ENCODE data around the gene IL17A. TPM values are rescaled to one million over a fixed set of nuclear protein-coding genes. Genes with fewer than 3 reads are reported as not detected.

The IL17A gene
- not detected in 3 replicates for total RNA-seq
- long read RNA-seq, result 0 reads

DNA sequence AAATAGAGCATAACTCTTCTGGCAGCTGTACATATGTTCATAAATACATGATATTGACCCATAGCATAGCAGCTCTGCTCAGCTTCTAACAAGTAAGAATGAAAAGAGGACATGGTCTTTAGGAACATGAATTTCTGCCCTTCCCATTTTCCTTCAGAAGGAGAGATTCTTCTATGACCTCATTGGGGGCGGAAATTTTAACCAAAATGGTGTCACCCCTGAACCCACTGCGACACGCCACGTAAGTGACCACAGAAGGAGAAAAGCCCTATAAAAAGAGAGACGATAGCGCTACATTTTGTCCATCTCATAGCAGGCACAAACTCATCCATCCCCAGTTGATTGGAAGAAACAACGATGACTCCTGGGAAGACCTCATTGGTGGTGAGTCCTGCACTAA is at the start of gene IL17A:
IL17A (plus strand) TSS at position 301 of the 400 bp plus-strand sequence; CDS start at position 358, 57 bp downstream.
- H3K9me3 Mint-ChIP-seq (ENCODE audit: low read depth), result no peaks in the 10 kb centered on the region
- no peaks in the 10 kb centered on the region for H3K36me3 Mint-ChIP-seq (ENCODE audit: low read depth)
- no peak for DNase-seq (ENCODE audit: low spot score)

DNA sequence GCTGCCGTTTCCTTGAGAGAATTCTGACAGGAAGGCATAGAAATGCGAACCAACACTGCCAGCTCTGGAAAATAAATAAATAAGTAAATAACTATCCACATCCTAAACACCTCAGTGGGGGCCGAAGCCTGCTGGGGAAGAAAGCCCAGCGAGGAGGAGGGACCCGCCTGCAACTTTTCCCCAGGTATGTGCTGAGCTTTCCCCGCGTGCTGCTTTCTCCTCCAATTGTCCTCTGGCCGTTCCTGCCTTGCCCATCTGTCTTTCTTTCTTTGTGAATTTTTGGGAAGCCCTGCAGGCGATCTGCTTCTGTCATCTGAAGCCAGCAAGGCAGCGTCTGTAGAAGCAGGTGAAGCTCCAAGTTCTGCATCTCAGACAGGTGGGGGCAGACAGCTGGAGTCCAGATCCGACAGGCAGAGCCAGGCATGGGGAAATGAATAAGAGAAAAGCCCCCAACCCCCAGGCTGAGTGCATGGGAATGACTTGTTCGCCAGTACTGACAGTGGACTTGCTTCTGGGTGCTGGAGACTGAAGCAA is 49.2 kb upstream of the IL17A start:
- no peaks in the 10 kb centered on the region for H3K36me3 Mint-ChIP-seq (ENCODE audit: low read depth)
- H3K27ac Mint-ChIP-seq (ENCODE audit: unreplicated experiment), result no peak overlapping the region
- H3K27me3 Mint-ChIP-seq (ENCODE audit: low read depth), result peaks cover 54% of the 10 kb centered on the region
- peaks cover 8% of the 10 kb centered on the region for H3K4me1 Mint-ChIP-seq (ENCODE audit: low read depth)
- TF ChIP-seq, protein P1, sequence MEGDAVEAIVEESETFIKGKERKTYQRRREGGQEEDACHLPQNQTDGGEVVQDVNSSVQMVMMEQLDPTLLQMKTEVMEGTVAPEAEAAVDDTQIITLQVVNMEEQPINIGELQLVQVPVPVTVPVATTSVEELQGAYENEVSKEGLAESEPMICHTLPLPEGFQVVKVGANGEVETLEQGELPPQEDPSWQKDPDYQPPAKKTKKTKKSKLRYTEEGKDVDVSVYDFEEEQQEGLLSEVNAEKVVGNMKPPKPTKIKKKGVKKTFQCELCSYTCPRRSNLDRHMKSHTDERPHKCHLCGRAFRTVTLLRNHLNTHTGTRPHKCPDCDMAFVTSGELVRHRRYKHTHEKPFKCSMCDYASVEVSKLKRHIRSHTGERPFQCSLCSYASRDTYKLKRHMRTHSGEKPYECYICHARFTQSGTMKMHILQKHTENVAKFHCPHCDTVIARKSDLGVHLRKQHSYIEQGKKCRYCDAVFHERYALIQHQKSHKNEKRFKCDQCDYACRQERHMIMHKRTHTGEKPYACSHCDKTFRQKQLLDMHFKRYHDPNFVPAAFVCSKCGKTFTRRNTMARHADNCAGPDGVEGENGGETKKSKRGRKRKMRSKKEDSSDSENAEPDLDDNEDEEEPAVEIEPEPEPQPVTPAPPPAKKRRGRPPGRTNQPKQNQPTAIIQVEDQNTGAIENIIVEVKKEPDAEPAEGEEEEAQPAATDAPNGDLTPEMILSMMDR (IDR thresholded peaks at IDR 0.05), result no peak
- no peak for DNase-seq (ENCODE audit: low spot score)
- H3K4me3 Mint-ChIP-seq (ENCODE audit: unreplicated experiment), result no peak overlapping the region
- no peaks in the 10 kb centered on the region for H3K9me3 Mint-ChIP-seq (ENCODE audit: low read depth)

More for the DNA sequence above, at the start of gene IL17A:
- H3K27me3 Mint-ChIP-seq (ENCODE audit: low read depth), result peaks cover 31% of the 10 kb centered on the region
- H3K4me3 Mint-ChIP-seq (ENCODE audit: unreplicated experiment), result no peak within 1 kb of the TSS
- TF ChIP-seq, protein P1 (IDR thresholded peaks at IDR 0.05), result no peak
- H3K27ac Mint-ChIP-seq (ENCODE audit: unreplicated experiment), result no peak within 1 kb of the TSS
- H3K4me1 Mint-ChIP-seq (ENCODE audit: low read depth), result no peaks in the 10 kb centered on the region

DNA sequence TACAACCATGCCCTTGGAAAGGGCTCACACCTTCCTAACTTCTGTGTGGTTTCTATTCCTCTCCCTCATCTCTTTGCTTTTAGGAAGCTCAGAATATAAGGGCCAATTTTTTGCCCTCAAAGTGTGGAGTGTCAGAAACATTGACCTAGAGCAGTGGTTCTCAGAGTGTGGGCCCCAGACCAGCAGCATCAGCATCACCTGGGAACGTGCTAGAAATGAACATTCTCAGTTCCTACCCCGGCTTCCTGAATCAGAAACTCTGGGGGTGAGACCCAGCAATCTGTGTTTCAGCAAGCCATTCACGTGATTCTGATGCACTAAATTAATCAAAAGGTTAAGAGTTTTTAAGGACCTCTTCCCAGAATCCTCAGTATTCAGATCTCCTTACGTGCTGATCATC is 47.9 kb upstream of the IL17A start:
- Mint-ChIP-seq H3K36me3 (ENCODE audit: low read depth) (no peaks in the 10 kb centered on the region), H3K27me3 (ENCODE audit: low read depth) (peaks cover 56% of the 10 kb centered on the region), H3K4me3 (ENCODE audit: unreplicated experiment) (no peak overlapping the region), H3K27ac (ENCODE audit: unreplicated experiment) (no peak overlapping the region), H3K4me1 (ENCODE audit: low read depth) (peaks cover 8% of the 10 kb centered on the region), H3K9me3 (ENCODE audit: low read depth) (no peaks in the 10 kb centered on the region)
- TF ChIP-seq, protein P1 (IDR thresholded peaks at IDR 0.05), result no peak
- DNase-seq (ENCODE audit: low spot score), result no peak

DNA sequence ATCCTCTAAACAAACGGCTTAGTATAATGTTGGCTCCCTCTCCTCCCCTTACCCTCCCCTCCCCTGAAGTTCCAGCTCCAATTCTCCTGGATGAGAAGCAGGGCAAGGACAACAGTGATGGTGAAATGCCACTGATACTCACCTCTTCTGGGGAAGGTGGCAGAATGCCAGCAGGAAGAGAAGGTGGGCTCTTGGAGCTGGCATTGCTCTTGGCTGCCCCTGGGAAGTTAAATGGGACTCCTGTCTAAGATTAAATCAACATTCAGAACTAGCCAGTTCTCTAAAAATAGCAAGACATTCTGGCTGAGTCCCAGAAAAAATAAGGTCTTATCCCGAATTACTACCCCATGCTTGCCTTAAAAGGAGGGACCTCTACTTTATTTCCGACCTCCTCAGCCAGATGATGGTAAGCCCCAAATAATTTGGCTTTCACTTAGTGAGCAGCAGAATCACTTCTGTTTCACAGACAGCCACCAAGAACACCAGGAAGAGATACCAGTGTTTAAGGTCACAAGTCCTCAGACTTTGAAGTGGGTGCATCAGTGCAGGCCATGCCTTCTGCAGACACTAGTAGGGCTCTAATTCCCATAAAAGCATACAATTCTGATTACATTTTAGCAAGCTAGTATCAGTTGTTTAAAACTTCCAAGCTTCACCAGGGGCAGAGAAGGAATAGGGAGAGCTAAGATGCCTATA is 46.0 kb upstream of the IL17A start:
- H3K4me1 Mint-ChIP-seq (ENCODE audit: low read depth), result peaks cover 8% of the 10 kb centered on the region
- H3K27me3 Mint-ChIP-seq (ENCODE audit: low read depth), result peaks cover 60% of the 10 kb centered on the region
- no peak overlapping the region for H3K27ac Mint-ChIP-seq (ENCODE audit: unreplicated experiment)
- DNase-seq (ENCODE audit: low spot score), result no peak
- no peaks in the 10 kb centered on the region for H3K36me3 Mint-ChIP-seq (ENCODE audit: low read depth)
- H3K4me3 Mint-ChIP-seq (ENCODE audit: unreplicated experiment), result no peak overlapping the region
- TF ChIP-seq, protein P1 (IDR thresholded peaks at IDR 0.05), result no peak
- no peaks in the 10 kb centered on the region for H3K9me3 Mint-ChIP-seq (ENCODE audit: low read depth)

DNA sequence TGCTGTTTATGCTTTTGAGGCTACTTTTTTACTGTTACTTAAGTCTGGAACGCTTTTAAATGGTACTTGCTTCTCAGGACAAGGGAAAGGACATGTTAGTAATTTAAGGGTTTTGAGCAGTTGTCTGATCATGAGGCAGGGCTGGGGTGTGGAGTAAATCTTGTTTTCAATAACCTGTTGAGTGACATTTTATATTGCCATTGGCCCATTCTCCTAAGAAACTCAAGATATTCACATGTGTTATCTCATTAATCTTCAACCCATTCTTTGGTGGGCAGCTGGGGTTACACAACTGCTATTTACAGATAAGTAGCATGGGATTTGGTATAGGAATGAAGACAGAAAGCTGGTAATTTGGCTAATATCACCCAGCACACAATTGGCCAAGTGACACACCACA is 44.6 kb upstream of the IL17A start:
- Mint-ChIP-seq H3K36me3 (ENCODE audit: low read depth) (no peaks in the 10 kb centered on the region), H3K27ac (ENCODE audit: unreplicated experiment) (no peak overlapping the region), H3K4me1 (ENCODE audit: low read depth) (peaks cover 8% of the 10 kb centered on the region), H3K9me3 (ENCODE audit: low read depth) (no peaks in the 10 kb centered on the region), H3K4me3 (ENCODE audit: unreplicated experiment) (no peak overlapping the region), H3K27me3 (ENCODE audit: low read depth) (peaks cover 54% of the 10 kb centered on the region)
- DNase-seq (ENCODE audit: low spot score), result no peak
- TF ChIP-seq, protein P1 (IDR thresholded peaks at IDR 0.05), result no peak
